Fibroblast of skin of left biceps (primary cell): Measurements from ENCODE around the gene ALCAM.
"Not testable (repeated sequence)": the region's sequence is repeated elsewhere in the genome, so short reads cannot be mapped to it uniquely, and the experiment has no call there.

Source experiments
- DNase-seq, 2 experiments: peaks; one replicate each; pipeline ENCODE4 v3.0.0-alpha.2; 2013; ENCODE audit warnings: low read depth in 2 of 2

Gene ALCAM

GRCh38 chr3:105388176-105388575 lies 21.5 kb downstream of the ALCAM start:
- DNase-seq = no peak

GRCh38 chr3:105389759-105390158 lies 23.1 kb downstream of the ALCAM start:
- DNase-seq = not testable (repeated sequence)

- not testable (repeated sequence) for DNase-seq
Observed at GRCh38 chr3:105392598-105392997, 25.9 kb downstream of the ALCAM start.

- DNase-seq = no peak
Observed at GRCh38 chr3:105394177-105394576, 27.5 kb downstream of the ALCAM start.

GRCh38 chr3:105397974-105398373 lies 31.3 kb downstream of the ALCAM start:
- no peak for DNase-seq

- no peak for DNase-seq
Observed at GRCh38 chr3:105398437-105398836, 31.7 kb downstream of the ALCAM start.

- no peak for DNase-seq
Observed at GRCh38 chr3:105399062-105399461, 32.4 kb downstream of the ALCAM start.

GRCh38 chr3:105399611-105400010 lies 32.9 kb downstream of the ALCAM start:
- no peak for DNase-seq

- no peak for DNase-seq
Observed at GRCh38 chr3:105401254-105401653, 34.5 kb downstream of the ALCAM start.

- DNase-seq = no peak
Observed at GRCh38 chr3:105401691-105402149, 35.0 kb downstream of the ALCAM start.

- no peak for DNase-seq
Observed at GRCh38 chr3:105402287-105402801, 35.6 kb downstream of the ALCAM start.

- not testable (repeated sequence) for DNase-seq
Observed at GRCh38 chr3:105403034-105403433, 36.3 kb downstream of the ALCAM start.

GRCh38 chr3:105406268-105406667 lies 39.6 kb downstream of the ALCAM start:
- no peak for DNase-seq

GRCh38 chr3:105409364-105409763 lies 42.7 kb downstream of the ALCAM start:
- DNase-seq = no peak

- no peak for DNase-seq
Observed at GRCh38 chr3:105413343-105413887, 46.7 kb downstream of the ALCAM start.

GRCh38 chr3:105414841-105415240 lies 48.1 kb downstream of the ALCAM start:
- no peak for DNase-seq

GRCh38 chr3:105415951-105416350 lies 49.2 kb downstream of the ALCAM start:
- no peak for DNase-seq

- no peak for DNase-seq
Observed at GRCh38 chr3:105417525-105418289, 51.0 kb downstream of the ALCAM start.

GRCh38 chr3:105422645-105423044 lies 55.9 kb downstream of the ALCAM start:
- DNase-seq = no peak

GRCh38 chr3:105423397-105423796 lies 56.7 kb downstream of the ALCAM start:
- DNase-seq = no peak

- no peak for DNase-seq
Observed at GRCh38 chr3:105424412-105425152, 57.9 kb downstream of the ALCAM start.

GRCh38 chr3:105425153-105425502 lies 58.4 kb downstream of the ALCAM start:
- DNase-seq = no peak

GRCh38 chr3:105427332-105427731 lies 60.6 kb downstream of the ALCAM start:
- DNase-seq = no peak
